ENCODE results near the gene SCAPER. TPM values are rescaled to one million over a fixed set of nuclear protein-coding genes. Genes with fewer than 3 reads are reported as not detected.

SCAPER gene
- total and polyA plus RNA-seq, 11 donors, result 6.7 to 53.9 (median 38.3) TPM

DNA sequence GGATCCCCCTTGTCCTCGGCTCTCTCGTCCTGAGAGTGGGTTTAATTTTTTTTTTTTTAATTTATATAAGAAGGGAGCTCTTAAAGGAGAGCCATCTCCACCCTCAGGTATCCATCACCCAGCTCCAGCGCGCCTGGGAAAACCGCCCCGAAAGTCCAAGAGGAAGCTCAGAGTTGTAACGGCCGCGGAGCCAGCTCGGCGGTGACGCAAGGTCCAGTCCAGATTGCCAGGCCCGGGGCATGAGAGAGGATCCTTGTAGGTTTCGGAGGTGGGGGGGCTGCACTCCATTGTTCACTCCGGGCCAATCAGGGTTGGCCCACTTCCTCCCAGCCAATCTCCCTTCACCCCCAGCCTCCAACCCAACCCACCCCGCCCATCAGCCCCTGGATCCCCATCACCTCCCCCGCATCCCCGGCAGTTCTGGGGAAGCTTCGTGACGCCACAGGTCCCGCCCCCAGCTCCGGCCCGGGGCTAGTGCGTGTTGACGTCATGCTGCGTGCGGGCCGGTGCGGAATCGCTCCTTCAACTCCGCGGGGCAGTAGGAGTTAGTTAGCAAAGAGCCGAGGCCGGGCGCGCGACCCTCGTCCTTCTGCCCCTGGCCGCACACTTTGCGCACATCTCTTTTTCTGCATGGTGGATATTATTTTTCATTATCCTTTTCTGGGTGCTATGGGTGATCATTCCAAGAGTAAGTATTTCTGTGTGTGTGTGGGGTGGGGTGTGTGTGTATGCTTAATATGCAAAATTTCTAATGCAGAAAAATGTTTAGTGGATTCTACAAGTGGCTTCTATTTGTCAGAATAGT lies 568.7 kb downstream of the SCAPER start, which contains the start of gene ISL2:
TSS of gene ISL2 (plus strand) at position 520 of the 805 bp plus-strand sequence. CDS start at position 631, 111 bp downstream.
- Histone ChIP-seq H3K27me3 (peaks cover 70 to 92% (median 85%) of the 10 kb centered on the region in 9 donors), H3K9me3 (no peaks in the 10 kb centered on the region), H3K4me1 (peaks cover 3 to 67% (median 41%) of the 10 kb centered on the region in 12 donors), H3K4me3 (peak within 1 kb of the TSS in 9 of 12 donors; percentile 1 to 53 (median 21)), H3K27ac (peak within 1 kb of the TSS in 1 of 12 donors; percentile 30), H3K36me3 (no peaks in the 10 kb centered on the region)
- DNase-seq (peak in 3 of 5 donors; percentile 53 to 80 (median 54)), ATAC-seq (peak in 1 of 4 donors; percentile 27)
- intact Hi-C loops (cut with DNase I), result loop anchor here in 1 of 10 donors (10.0 kb wide), 1 partner anchor 102 kb away; no protein-coding TSS in a partner anchor
- TF ChIP-seq, protein P1, sequence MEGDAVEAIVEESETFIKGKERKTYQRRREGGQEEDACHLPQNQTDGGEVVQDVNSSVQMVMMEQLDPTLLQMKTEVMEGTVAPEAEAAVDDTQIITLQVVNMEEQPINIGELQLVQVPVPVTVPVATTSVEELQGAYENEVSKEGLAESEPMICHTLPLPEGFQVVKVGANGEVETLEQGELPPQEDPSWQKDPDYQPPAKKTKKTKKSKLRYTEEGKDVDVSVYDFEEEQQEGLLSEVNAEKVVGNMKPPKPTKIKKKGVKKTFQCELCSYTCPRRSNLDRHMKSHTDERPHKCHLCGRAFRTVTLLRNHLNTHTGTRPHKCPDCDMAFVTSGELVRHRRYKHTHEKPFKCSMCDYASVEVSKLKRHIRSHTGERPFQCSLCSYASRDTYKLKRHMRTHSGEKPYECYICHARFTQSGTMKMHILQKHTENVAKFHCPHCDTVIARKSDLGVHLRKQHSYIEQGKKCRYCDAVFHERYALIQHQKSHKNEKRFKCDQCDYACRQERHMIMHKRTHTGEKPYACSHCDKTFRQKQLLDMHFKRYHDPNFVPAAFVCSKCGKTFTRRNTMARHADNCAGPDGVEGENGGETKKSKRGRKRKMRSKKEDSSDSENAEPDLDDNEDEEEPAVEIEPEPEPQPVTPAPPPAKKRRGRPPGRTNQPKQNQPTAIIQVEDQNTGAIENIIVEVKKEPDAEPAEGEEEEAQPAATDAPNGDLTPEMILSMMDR (IDR thresholded peaks at IDR 0.05), result no peak
- no peak for TF ChIP-seq POLR2A (IDR thresholded peaks at IDR 0.05)
- 4 to 6% (median 5%) methylated on average over 30 to 40 of the region's 40 CpGs for WGBS, 4 donors

DNA sequence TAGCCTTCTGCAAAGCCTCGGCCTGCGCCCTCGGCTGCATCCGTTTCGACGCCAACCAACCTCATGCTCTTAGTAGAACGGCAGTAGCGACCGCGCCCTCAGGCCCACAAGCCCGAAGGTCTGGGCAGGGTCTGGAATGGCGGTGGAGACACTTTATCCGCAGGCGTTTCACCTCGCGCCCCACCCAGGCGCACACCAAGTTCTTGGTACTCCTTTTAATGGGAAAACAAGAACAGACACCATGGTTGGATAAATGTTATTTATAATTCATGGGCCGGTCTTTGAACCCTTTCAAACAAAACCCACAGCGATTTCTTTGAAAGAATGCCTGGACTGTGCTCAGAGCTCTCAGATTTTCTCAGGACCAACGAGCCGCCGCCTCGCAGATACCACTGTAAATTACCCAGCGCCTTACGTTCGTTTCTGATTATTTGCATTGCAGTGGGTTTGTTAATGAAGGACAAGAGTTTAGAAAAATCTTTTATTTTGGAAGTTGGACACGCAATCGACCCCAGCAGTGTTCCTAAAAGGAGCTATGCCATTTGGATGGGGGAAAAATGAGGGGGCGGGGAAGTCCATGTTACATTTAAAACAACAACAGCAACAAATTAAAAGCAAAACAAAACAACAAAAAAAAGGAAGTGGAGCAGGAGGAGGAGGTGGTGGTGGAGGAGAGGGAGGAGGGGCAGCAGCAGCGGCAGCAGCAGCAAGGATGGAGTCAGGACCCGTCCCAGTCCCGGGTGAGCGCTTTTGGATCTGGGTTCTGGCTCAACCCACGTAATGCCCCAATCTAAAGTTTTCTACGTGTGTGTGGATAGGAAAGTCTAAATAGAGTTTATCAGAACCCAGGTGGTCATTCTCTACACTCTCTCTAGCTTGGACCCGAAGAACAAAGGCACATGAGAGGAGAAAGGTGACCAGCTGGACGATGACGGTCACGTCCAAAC lies 569.6 kb downstream of the SCAPER start:
- 6 to 9% (median 9%) methylated on average over 39 of the region's 39 CpGs for WGBS, 4 donors
- H3K9me3 ChIP-seq, result no peaks in the 10 kb centered on the region
- no peak for TF ChIP-seq POLR2A (IDR thresholded peaks at IDR 0.05)
- TF ChIP-seq, protein P1 (IDR thresholded peaks at IDR 0.05), result no peak
- ATAC-seq, result no peak
- peaks cover 61 to 84% (median 77%) of the 10 kb centered on the region in 9 donors for H3K27me3 ChIP-seq
- intact Hi-C loops (cut with DNase I), result loop anchor here in 1 of 10 donors (10.0 kb wide), 1 partner anchor 101 kb away; no protein-coding TSS in a partner anchor
- H3K4me3 ChIP-seq, result peak overlapping the region in 6 of 12 donors; percentile 1 to 53 (median 24)
- H3K36me3 ChIP-seq, result no peaks in the 10 kb centered on the region
- no peak for DNase-seq
- H3K27ac ChIP-seq, result no peak overlapping the region
- peaks cover 0 to 58% (median 32%) of the 10 kb centered on the region in 12 donors for H3K4me1 ChIP-seq

DNA sequence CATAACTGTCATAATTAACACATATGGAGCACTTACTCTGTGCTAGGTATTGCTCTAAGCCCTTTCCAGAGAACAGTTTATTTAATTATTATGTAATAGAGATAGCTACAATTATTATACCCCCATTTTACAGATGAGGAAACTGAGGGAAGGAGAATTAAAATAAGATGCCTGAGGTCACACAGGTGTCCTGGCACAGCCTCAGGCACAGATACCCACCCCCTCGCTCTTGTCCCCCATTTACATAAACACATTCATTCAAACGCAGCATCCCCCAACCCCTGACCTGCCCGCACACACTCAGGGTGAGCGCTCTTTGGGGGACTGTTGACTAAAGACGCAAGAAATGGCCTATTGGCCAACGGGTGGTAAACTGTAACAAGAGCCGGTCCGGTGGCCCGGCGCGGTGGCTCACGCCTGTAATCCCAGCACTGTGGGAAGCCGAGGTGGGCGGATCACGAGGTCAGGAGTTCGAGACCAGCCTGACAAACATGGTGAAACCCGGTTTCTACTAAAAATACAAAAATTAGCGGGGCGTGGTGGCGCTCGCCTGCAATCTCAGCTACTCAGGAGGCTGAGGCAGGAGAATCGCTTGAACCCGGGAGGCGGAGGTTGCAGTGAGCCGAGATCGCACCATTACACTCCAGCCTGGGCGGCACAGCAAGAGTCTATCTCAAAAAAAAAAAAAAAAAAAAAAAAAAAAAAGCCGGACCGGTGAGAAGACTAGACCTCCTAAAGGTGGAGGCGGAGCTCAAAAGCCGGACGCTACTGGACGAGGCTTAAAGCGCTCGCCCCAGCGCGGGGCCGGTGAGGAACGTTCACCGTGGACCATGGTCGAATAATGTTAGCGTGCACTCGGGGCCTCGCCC lies 570.5 kb downstream of the SCAPER start:
- Histone ChIP-seq H3K27me3 (peaks cover 52 to 75% (median 69%) of the 10 kb centered on the region in 9 donors), H3K4me3 (peak overlapping the region in 1 of 12 donors; percentile 53), H3K9me3 (no peaks in the 10 kb centered on the region), H3K4me1 (peaks cover 0 to 49% (median 23%) of the 10 kb centered on the region in 12 donors), H3K36me3 (no peaks in the 10 kb centered on the region), H3K27ac (no peak overlapping the region)
- intact Hi-C loops (cut with DNase I), result loop anchor here in 7 of 10 donors (5.0 to 10.0 kb wide), 5 partner anchors 97 to 147 kb away; no protein-coding TSS in a partner anchor
- 21 to 29% (median 23%) methylated on average over 40 to 44 of the region's 44 CpGs for WGBS, 4 donors
- ATAC-seq, result no peak
- no peak for TF ChIP-seq POLR2A (IDR thresholded peaks at IDR 0.05)
- TF ChIP-seq, protein P1 (IDR thresholded peaks at IDR 0.05), result no peak
- no peak for DNase-seq
